Liver (tissue), 9 donors: ENCODE results near the gene SLC7A14. TPM values are rescaled to one million over a fixed set of nuclear protein-coding genes. Genes with fewer than 3 reads are reported as not detected.

ENCODE experiments used
- DNase-seq: peaks from one replicate; pipeline ENCODE4 v3.0.0-alpha.2; 2017; ENCODE audit warnings: low spot score
- H3K27ac ChIP-seq, 2 donors: one replicate each; pipeline ENCODE4 v1.7.0; 2013; ENCODE audit warnings: inconsistent platforms in 2 of 2, low read length in 2 of 2, control low read depth in 1 of 2, low read depth in 1 of 2, mild to moderate bottlenecking in 1 of 2
- H3K27me3 ChIP-seq, 4 donors: one replicate each; pipeline versions ENCODE4 v1.6.1 to v1.7.0; 2013; ENCODE audit warnings: low read length in 3 of 4, inconsistent platforms in 1 of 4, mild to moderate bottlenecking in 1 of 4, moderate library complexity in 1 of 4; ENCODE audit not compliant: control insufficient read depth in 4 of 4, insufficient read depth in 4 of 4
- H3K36me3 ChIP-seq, 4 donors: one replicate each; pipeline versions ENCODE4 v1.6.1 to v1.7.0; 2013; ENCODE audit warnings: low read length in 3 of 4, mild to moderate bottlenecking in 3 of 4, low read depth in 1 of 4, moderate library complexity in 1 of 4; ENCODE audit not compliant: control insufficient read depth in 4 of 4, insufficient read depth in 3 of 4
- H3K4me1 ChIP-seq, 4 donors: one replicate each; pipeline versions ENCODE4 v1.6.1 to v1.7.0; 2013; ENCODE audit warnings: low read length in 3 of 4, mild to moderate bottlenecking in 3 of 4, moderate library complexity in 1 of 4; ENCODE audit not compliant: control insufficient read depth in 4 of 4, insufficient read depth in 4 of 4
- H3K4me3 ChIP-seq, 3 donors: one replicate each; pipeline versions ENCODE4 v1.6.1 to v1.7.0; 2013; ENCODE audit warnings: low read length in 3 of 3, control low read depth in 1 of 3, low read depth in 1 of 3, mild to moderate bottlenecking in 1 of 3
- H3K9ac ChIP-seq, 2 donors: one replicate each; pipeline ENCODE4 v1.7.0; 2013; ENCODE audit warnings: low read length in 2 of 2, mild to moderate bottlenecking in 2 of 2, moderate library complexity in 2 of 2, control low read depth in 1 of 2, low read depth in 1 of 2
- H3K9me3 ChIP-seq, 4 donors: one replicate each; pipeline versions ENCODE4 v1.6.1 to v1.7.0; 2013; ENCODE audit warnings: low read length in 3 of 4; ENCODE audit not compliant: control insufficient read depth in 4 of 4
- ATF3 ChIP-seq: IDR thresholded peaks from 2 replicates; pipeline ENCODE4 v1.6.1; 2016; ENCODE audit warnings: antibody characterized with exemption
- CTCF ChIP-seq: fragments of 150-350 bp; IDR thresholded peaks from 2 replicates; pipeline ENCODE4 v1.5.1; 2017; ENCODE audit warnings: improper control_type of control experiment, low read depth, low read length; ENCODE audit not compliant: missing input control
- EGR1 ChIP-seq, 2 donors: IDR thresholded peaks; 2 replicates each; pipeline ENCODE4 v1.6.1; 2016 to 2018; ENCODE audit warnings: antibody characterized with exemption in 2 of 2, low read depth in 2 of 2
- FOXA1 ChIP-seq: IDR thresholded peaks from 2 replicates; pipeline ENCODE4 v1.6.1; 2016; ENCODE audit warnings: antibody characterized with exemption
- FOXA2 ChIP-seq: IDR thresholded peaks from 2 replicates; pipeline ENCODE4 v1.6.1; 2016; ENCODE audit warnings: antibody characterized with exemption
- HNF4A ChIP-seq, 2 donors: conservative IDR thresholded peaks; 2 replicates each; pipeline ENCODE4 v1.6.1; 2016; ENCODE audit warnings: antibody characterized with exemption in 2 of 2, mild to moderate bottlenecking in 2 of 2
- HNF4G ChIP-seq: IDR thresholded peaks from 2 replicates; pipeline ENCODE4 v1.6.1; 2016; ENCODE audit warnings: antibody characterized with exemption
- JUND ChIP-seq, 2 donors: IDR thresholded peaks; 2 replicates each; pipeline ENCODE4 v1.6.1; 2016; ENCODE audit warnings: antibody characterized with exemption in 2 of 2
- NR2F2 ChIP-seq: IDR thresholded peaks from 2 replicates; pipeline ENCODE4 v1.6.1; 2016; ENCODE audit warnings: antibody characterized with exemption
- RAD21 ChIP-seq, 2 donors: IDR thresholded peaks; 2 replicates each; pipeline ENCODE4 v1.6.1; 2016; ENCODE audit warnings: antibody characterized with exemption in 2 of 2, mild to moderate bottlenecking in 2 of 2
- REST ChIP-seq: IDR thresholded peaks from 2 replicates; pipeline ENCODE4 v1.6.1; 2016; ENCODE audit warnings: antibody characterized with exemption, mild to moderate bottlenecking
- RXRA ChIP-seq, 2 donors: IDR thresholded peaks; 2 replicates each; pipeline ENCODE4 v1.6.1; 2017 to 2018; ENCODE audit warnings: antibody characterized with exemption in 2 of 2, mild to moderate bottlenecking in 1 of 2
- SP1 ChIP-seq: IDR thresholded peaks from 2 replicates; pipeline ENCODE4 v1.6.1; 2018; ENCODE audit warnings: antibody characterized with exemption, mild to moderate bottlenecking
- TAF1 ChIP-seq: conservative IDR thresholded peaks from 2 replicates; pipeline ENCODE4 v1.6.1; 2016; ENCODE audit warnings: antibody characterized with exemption, mild to moderate bottlenecking
- YY1 ChIP-seq: IDR thresholded peaks from 2 replicates; pipeline ENCODE4 v1.6.1; 2016; ENCODE audit warnings: antibody characterized with exemption, mild to moderate bottlenecking
- ZBTB33 ChIP-seq: IDR thresholded peaks from 2 replicates; pipeline ENCODE4 v1.6.1; 2016; ENCODE audit warnings: antibody characterized with exemption
- WGBS: extraction: QIAGEN DNeasy Blood & Tissue Kit; methylation state at CpG from one replicate; pipeline ENCODE4 v1.1.7; 2013; 5-methylcytosine and 5-hydroxymethylcytosine counted together
- polyA plus RNA-seq, 2 donors: library from polyadenylated mRNA; stranded (reverse) in 1 of 2; unstranded in 1 of 2; fragments of 200-250 nt in 1 of 2; fragments of >200 nt in 1 of 2; fragmentation: Nextera tagmentation in 1 of 2; extraction: Ambion mirVana in 1 of 2; gene quantifications; one replicate each; pipeline versions ENCODE4 v1.2.1 to v1.2.3, GENCODE V29; 2013 to 2015
- total RNA-seq, 2 donors: library from RNA; depleted of rRNA; stranded (reverse); fragments of >200 nt; gene quantifications; one replicate each; pipeline ENCODE4 v1.2.3, GENCODE V29; 2014
- donor health status: healthy.
- donor health status: healthy.
- donor health status: healthy.
- donor health status: healthy.
- donor health status: healthy.

Gene SLC7A14
- total and polyA plus RNA-seq, 4 donors, result under 0.01 to 0.01 (median under 0.01) TPM; not detected in 1

- H3K36me3 ChIP-seq, result no peaks in the 10 kb centered on the region
- H3K9ac ChIP-seq, result no peak overlapping the region
- TF ChIP-seq FOXA2, result no peak
- no peak for TF ChIP-seq ATF3
- no peak for TF ChIP-seq YY1
- TF ChIP-seq ZBTB33, result no peak
- TF ChIP-seq SP1, result no peak
- TF ChIP-seq REST, result no peak
- TF ChIP-seq HNF4G, result no peak
- no peak for TF ChIP-seq CTCF
- TF ChIP-seq JUND (IDR thresholded peaks at IDR 0.05), result no peak
- H3K27me3 ChIP-seq, result no peaks in the 10 kb centered on the region
- WGBS, result 98% methylated on average over 2 of the region's 2 CpGs
- DNase-seq, result no peak
- no peak overlapping the region for H3K4me3 ChIP-seq
- no peak overlapping the region for H3K27ac ChIP-seq
- H3K9me3 ChIP-seq, result no peaks in the 10 kb centered on the region
- no peaks in the 10 kb centered on the region for H3K4me1 ChIP-seq
These were observed 19.5 kb downstream of the SLC7A14 start for GRCh38 chr3:170566413-170566812.

- Histone ChIP-seq H3K36me3 (no peaks in the 10 kb centered on the region), H3K4me3 (no peak overlapping the region), H3K27me3 (no peaks in the 10 kb centered on the region), H3K4me1 (no peaks in the 10 kb centered on the region), H3K27ac (no peak overlapping the region), H3K9me3 (no peaks in the 10 kb centered on the region), H3K9ac (no peak overlapping the region)
- no peak for DNase-seq
- TF ChIP-seq HNF4A (conservative IDR thresholded peaks at IDR 0.05) (no peak), FOXA1 (no peak), RAD21 (IDR thresholded peaks at IDR 0.05) (no peak), ZBTB33 (no peak), YY1 (no peak), REST (no peak), NR2F2 (no peak), RXRA (IDR thresholded peaks at IDR 0.05) (no peak), TAF1 (no peak), EGR1 (IDR thresholded peaks at IDR 0.05; ENCODE audit: low read depth in 2 of 2) (no peak), HNF4G (no peak)
- WGBS, result 81% methylated on average over 2 of the region's 2 CpGs
These were observed 20.4 kb downstream of the SLC7A14 start for GRCh38 chr3:170565495-170565894.
